OCI-LY7 (cell line): Measurements from ENCODE around the gene CHN2. TPM values are rescaled to one million over a fixed set of nuclear protein-coding genes. Genes with fewer than 3 reads are reported as not detected.

Source experiments
- BruUV-seq: library from RNA; stranded (reverse); fragments of 400-500 nt; replicated peaks from 2 replicates; lab custom pipeline; 2021; lab: Mats Ljungman, UMichigan
- CTCF ChIA-PET: fragments of 300-600 bp; sonication (Branson Sonifier 250); formaldehyde crosslinking; loops from one replicate; lab custom pipeline; 2022; ENCODE audit warnings: antibody characterized with exemption; ENCODE audit not compliant: unreplicated experiment; lab: Charles Lee
- POLR2A ChIA-PET: fragments of 300-600 bp; sonication (Branson Sonifier 250); formaldehyde crosslinking; loops from one replicate; lab custom pipeline; 2022; ENCODE audit warnings: antibody characterized with exemption; lab: Charles Lee
- DNase-seq: peaks from one replicate; pipeline ENCODE4 v3.0.0-alpha.2; 2015; ENCODE audit warnings: low spot score
- H2AFZ ChIP-seq: fragments of 200-600 bp; sonication (generic), shearing (Covaris generic); 2 replicates; pipeline ENCODE4 v1.6.1; 2014; ENCODE audit warnings: mild to moderate bottlenecking, antibody characterized with exemption, low read length, moderate library complexity
- H3K27ac ChIP-seq: fragments of 200-600 bp; sonication (generic); 2 replicates; pipeline ENCODE4 v1.5.1; 2014; ENCODE audit warnings: mixed run types, low read depth, mild to moderate bottlenecking, moderate library complexity, low read length, inconsistent platforms; ENCODE audit not compliant: poor library complexity, severe bottlenecking
- H3K36me3 ChIP-seq: fragments of 200-600 bp; sonication (generic); 2 replicates; pipeline ENCODE4 v1.6.1; 2014; ENCODE audit warnings: mild to moderate bottlenecking, antibody characterized with exemption, low read length, moderate library complexity, mixed read lengths; ENCODE audit not compliant: insufficient read depth
- H3K4me1 ChIP-seq: fragments of 200-600 bp; sonication (generic); 2 replicates; pipeline ENCODE4 v1.5.1; 2014; ENCODE audit warnings: mild to moderate bottlenecking, low read length; ENCODE audit not compliant: insufficient read depth, poor library complexity, severe bottlenecking
- H3K4me2 ChIP-seq: fragments of 200-600 bp; sonication (generic); 2 replicates; pipeline ENCODE4 v1.6.1; 2014; ENCODE audit warnings: mild to moderate bottlenecking, low read length
- H3K4me3 ChIP-seq: fragments of 200-600 bp; sonication (generic); 2 replicates; pipeline ENCODE4 v1.5.1; 2014; ENCODE audit warnings: mild to moderate bottlenecking, low read depth, low read length; ENCODE audit not compliant: poor library complexity, severe bottlenecking
- H3K79me2 ChIP-seq: fragments of 200-600 bp; sonication (generic); 2 replicates; pipeline ENCODE4 v1.6.1; 2016; ENCODE audit warnings: low read depth, mild to moderate bottlenecking, low read length, moderate library complexity, mixed read lengths; ENCODE audit not compliant: insufficient read depth
- H3K9me2 ChIP-seq: fragments of 200-600 bp; sonication (generic); 2 replicates; pipeline ENCODE4 v1.6.1; 2016; ENCODE audit warnings: mild to moderate bottlenecking, low read length, mixed read lengths; ENCODE audit not compliant: insufficient read depth
- H3K9me3 ChIP-seq: fragments of 200-600 bp; sonication (generic); 2 replicates; pipeline ENCODE4 v1.6.1; 2014; ENCODE audit warnings: mild to moderate bottlenecking, mixed run types, low read length, mixed read lengths
- H4K20me1 ChIP-seq: fragments of 200-600 bp; sonication (generic); 2 replicates; pipeline ENCODE4 v1.6.1; 2014; ENCODE audit warnings: mild to moderate bottlenecking, antibody characterized with exemption, low read length, moderate library complexity, mixed read lengths; ENCODE audit not compliant: insufficient read depth
- EZH2phosphoT487 ChIP-seq: fragments of 200-600 bp; sonication (generic); IDR thresholded peaks from 2 replicates; pipeline ENCODE4 v1.6.1; 2018; ENCODE audit warnings: low read depth, borderline replicate concordance, mild to moderate bottlenecking, mixed run types, antibody characterized with exemption, low read length, moderate library complexity, mixed read lengths
- intact Hi-C: fragments of 100-400 bp; cut with micrococcal nuclease; formaldehyde crosslinking; loops from one replicate; pipeline ENCODE4 v1.10.0; 2022; ENCODE audit not compliant: unreplicated experiment
- total RNA-seq, 2 experiments: library from RNA; depleted of rRNA in 1 of 2; stranded (reverse); fragments of >200 nt in 1 of 2; shearing (Covaris generic) in 1 of 2; gene quantifications; 2 replicates each; pipeline ENCODE4 v1.2.3, GENCODE V29; 2014 to 2022
- TF ChIP-seq, protein P1 (sequence below): fragments of 200-600 bp; sonication (generic); conservative IDR thresholded peaks from 2 replicates; pipeline ENCODE4 v1.5.1; 2014; ENCODE audit warnings: mild to moderate bottlenecking, antibody characterized with exemption, low read length, moderate library complexity, mixed read lengths

The CHN2 gene
- total RNA-seq, 2 experiments from 2014 or later = not detected

DNA sequence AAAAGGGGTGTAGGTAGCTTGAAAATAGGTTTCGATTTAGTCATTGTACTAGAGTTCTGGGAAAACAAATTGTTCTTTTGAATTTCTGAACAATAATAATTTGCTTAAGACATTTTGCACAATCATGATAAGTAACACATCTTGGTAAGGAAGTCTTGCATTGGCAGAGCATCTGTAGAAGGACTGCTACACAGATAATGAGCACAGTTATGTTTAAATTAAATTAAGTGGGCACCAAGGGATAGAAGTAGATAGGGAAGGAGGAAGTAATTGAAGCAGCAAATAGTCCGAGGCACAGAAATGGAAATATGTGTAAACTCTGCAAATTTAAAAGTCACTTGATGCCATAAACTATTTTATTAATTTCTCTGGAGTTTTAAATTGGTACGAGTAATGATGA lies 122.4 kb downstream of the CHN2 start:
- Histone ChIP-seq H3K9me2 (no peaks in the 10 kb centered on the region), H3K9me3 (no peaks in the 10 kb centered on the region), H3K4me2 (no peak overlapping the region), H4K20me1 (no peaks in the 10 kb centered on the region), H3K27ac (no peak overlapping the region), H3K79me2 (no peaks in the 10 kb centered on the region), H3K36me3 (no peaks in the 10 kb centered on the region), H2AFZ (no peak overlapping the region), H3K4me3 (no peak overlapping the region), H3K4me1 (no peaks in the 10 kb centered on the region)
- CTCF ChIA-PET = no interaction called here
- POLR2A ChIA-PET = interaction anchor here (1.0 kb wide), 1 partner anchor 9 kb away, joined by 3 read pairs; no protein-coding TSS in a partner anchor
- intact Hi-C loops = no loop called here
- no peak for DNase-seq
- no TSS peak for BruUV-seq
- TF ChIP-seq, protein P1, sequence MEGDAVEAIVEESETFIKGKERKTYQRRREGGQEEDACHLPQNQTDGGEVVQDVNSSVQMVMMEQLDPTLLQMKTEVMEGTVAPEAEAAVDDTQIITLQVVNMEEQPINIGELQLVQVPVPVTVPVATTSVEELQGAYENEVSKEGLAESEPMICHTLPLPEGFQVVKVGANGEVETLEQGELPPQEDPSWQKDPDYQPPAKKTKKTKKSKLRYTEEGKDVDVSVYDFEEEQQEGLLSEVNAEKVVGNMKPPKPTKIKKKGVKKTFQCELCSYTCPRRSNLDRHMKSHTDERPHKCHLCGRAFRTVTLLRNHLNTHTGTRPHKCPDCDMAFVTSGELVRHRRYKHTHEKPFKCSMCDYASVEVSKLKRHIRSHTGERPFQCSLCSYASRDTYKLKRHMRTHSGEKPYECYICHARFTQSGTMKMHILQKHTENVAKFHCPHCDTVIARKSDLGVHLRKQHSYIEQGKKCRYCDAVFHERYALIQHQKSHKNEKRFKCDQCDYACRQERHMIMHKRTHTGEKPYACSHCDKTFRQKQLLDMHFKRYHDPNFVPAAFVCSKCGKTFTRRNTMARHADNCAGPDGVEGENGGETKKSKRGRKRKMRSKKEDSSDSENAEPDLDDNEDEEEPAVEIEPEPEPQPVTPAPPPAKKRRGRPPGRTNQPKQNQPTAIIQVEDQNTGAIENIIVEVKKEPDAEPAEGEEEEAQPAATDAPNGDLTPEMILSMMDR = no peak
- TF ChIP-seq EZH2phosphoT487 = no peak

DNA sequence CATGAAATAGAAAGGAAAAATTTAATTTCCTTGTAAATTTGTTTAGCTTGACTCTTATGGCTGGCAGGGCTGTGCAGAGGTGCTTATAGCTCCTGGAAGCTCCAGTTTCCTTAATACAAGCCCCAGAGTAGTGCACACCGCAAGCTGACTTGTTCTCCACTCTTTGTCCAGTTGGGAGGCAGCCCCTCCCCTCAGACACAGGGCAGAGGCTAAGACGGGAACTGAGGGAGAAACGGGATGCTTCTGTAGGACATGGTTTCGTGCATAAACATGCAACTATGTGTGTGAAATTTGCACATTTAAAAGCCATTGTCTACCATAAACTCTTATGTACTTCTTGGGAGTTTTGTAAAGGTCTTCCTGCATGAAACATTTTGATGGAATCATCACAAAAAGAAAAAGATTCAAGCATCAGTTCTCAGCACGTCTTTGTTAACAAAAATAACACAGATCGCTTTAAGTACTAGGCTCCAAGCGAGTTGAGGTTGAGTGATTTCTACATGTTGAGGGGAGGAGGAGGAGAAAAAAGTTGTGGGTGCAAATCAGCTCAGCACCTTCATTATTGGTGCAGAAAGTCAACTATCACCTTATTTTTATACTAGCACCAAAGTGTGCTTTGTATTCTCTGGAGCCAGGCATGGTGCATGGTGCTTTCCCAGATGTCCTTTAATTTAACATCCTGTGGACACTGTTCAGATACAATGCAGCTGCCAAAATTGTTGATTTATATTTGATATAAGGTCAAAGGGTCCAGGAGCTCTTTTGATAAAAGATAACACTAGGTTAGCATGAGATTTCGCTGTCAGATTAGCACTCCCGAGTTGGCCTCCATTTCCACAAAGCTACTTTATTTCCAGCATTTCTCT lies 124.5 kb downstream of the CHN2 start:
- H3K27ac ChIP-seq = no peak overlapping the region
- H3K79me2 ChIP-seq = no peaks in the 10 kb centered on the region
- H3K9me3 ChIP-seq = no peaks in the 10 kb centered on the region
- no peak for DNase-seq
- ChIA-PET POLR2A (no interaction called here), CTCF (no interaction called here)
- no peaks in the 10 kb centered on the region for H4K20me1 ChIP-seq
- intact Hi-C loops = no loop called here
- no peaks in the 10 kb centered on the region for H3K36me3 ChIP-seq
- H3K4me1 ChIP-seq = no peaks in the 10 kb centered on the region
- TF ChIP-seq, protein P1 = no peak
- TF ChIP-seq EZH2phosphoT487 = no peak
- BruUV-seq = no TSS peak
- H3K4me3 ChIP-seq = no peak overlapping the region
- H3K9me2 ChIP-seq = no peaks in the 10 kb centered on the region
- no peak overlapping the region for H2AFZ ChIP-seq
- H3K4me2 ChIP-seq = no peak overlapping the region
